Spinal cord (tissue), 10 donors: ENCODE measurements around the gene COLGALT1. TPM values are rescaled to one million over a fixed set of nuclear protein-coding genes. Genes with fewer than 3 reads are reported as not detected.
"Not testable (repeated sequence)": the region's sequence is repeated elsewhere in the genome, so short reads cannot be mapped to it uniquely, and the experiment has no call there.

ENCODE experiments used
- DNase-seq, 6 donors: peaks; one replicate each; pipeline versions ENCODE4 v3.0.0 to v3.0.0-alpha.2; 2013 to 2015; ENCODE audit warnings: low spot score in 6 of 6, low read depth in 4 of 6
- H3K27ac ChIP-seq: one replicate; pipeline ENCODE4 v1.5.1; 2013; ENCODE audit warnings: low read depth, low read length, control low read depth
- H3K27me3 ChIP-seq: one replicate; pipeline ENCODE4 v1.6.1; 2013; ENCODE audit warnings: low read length; ENCODE audit not compliant: control insufficient read depth, insufficient read depth
- H3K36me3 ChIP-seq: one replicate; pipeline ENCODE4 v1.6.1; 2013; ENCODE audit warnings: low read length; ENCODE audit not compliant: control insufficient read depth, insufficient read depth
- H3K4me1 ChIP-seq: one replicate; pipeline ENCODE4 v1.6.1; 2013; ENCODE audit warnings: low read length; ENCODE audit not compliant: control insufficient read depth, insufficient read depth
- H3K4me3 ChIP-seq: one replicate; pipeline ENCODE4 v1.5.1; 2013; ENCODE audit warnings: low read depth, low read length, control low read depth
- H3K9me3 ChIP-seq: one replicate; pipeline ENCODE4 v1.6.1; 2013; ENCODE audit warnings: low read length; ENCODE audit not compliant: control insufficient read depth, insufficient read depth
- WGBS: methylation state at CpG from one replicate; pipeline ENCODE4 v1.1.5; 2013; ENCODE audit warnings: missing lambda C conversion rate; ENCODE audit not compliant: insufficient coverage; 5-methylcytosine and 5-hydroxymethylcytosine counted together
- polyA plus RNA-seq, 2 donors: library from polyadenylated mRNA; unstranded; fragments of 120-200 nt; gene quantifications; one replicate each; pipeline ENCODE4 v1.2.1, GENCODE V29; 2013; ENCODE audit not compliant: insufficient read length in 2 of 2
- total RNA-seq, 2 donors: library from RNA; depleted of rRNA in 1 of 2; stranded (reverse); fragments of 120-200 nt in 1 of 2; fragments of >200 nt in 1 of 2; gene quantifications; one replicate each; pipeline versions ENCODE4 v1.2.3 to v1.2.4, GENCODE V29; 2013 to 2014
- donor health status: healthy.

Gene COLGALT1
- total and polyA plus RNA-seq, 4 donors: 24.3 to 64.5 (median 39.8) TPM

GRCh38 chr19:17581211-17581874, 25.9 kb downstream of the COLGALT1 start:
- no peaks in the 10 kb centered on the region for H3K27me3 ChIP-seq
- H3K36me3 ChIP-seq: peaks cover 68% of the 10 kb centered on the region
- no peak overlapping the region for H3K4me3 ChIP-seq
- H3K4me1 ChIP-seq: no peaks in the 10 kb centered on the region
- no peaks in the 10 kb centered on the region for H3K9me3 ChIP-seq
- WGBS: 88% methylated on average over 17 of the region's 19 CpGs
- DNase-seq: no peak
- no peak overlapping the region for H3K27ac ChIP-seq

GRCh38 chr19:17582613-17583012, 27.2 kb downstream of the COLGALT1 start:
- Histone ChIP-seq H3K36me3 (peaks cover 56% of the 10 kb centered on the region), H3K9me3 (no peaks in the 10 kb centered on the region), H3K4me3 (no peak overlapping the region), H3K27me3 (no peaks in the 10 kb centered on the region), H3K4me1 (no peaks in the 10 kb centered on the region), H3K27ac (no peak overlapping the region)
- DNase-seq: no peak
- WGBS: 86% methylated on average over 6 of the region's 8 CpGs

GRCh38 chr19:17584132-17584531, 28.7 kb downstream of the COLGALT1 start:
- WGBS: 80% methylated on average over 3 of the region's 3 CpGs

GRCh38 chr19:17585395-17585794, 29.9 kb downstream of the COLGALT1 start:
- 73% methylated on average over 4 of the region's 7 CpGs for WGBS
- not testable (repeated sequence) for H3K27me3 ChIP-seq, H3K4me3 ChIP-seq, H3K27ac ChIP-seq, H3K4me1 ChIP-seq, H3K9me3 ChIP-seq, DNase-seq
- H3K36me3 ChIP-seq: peaks cover 28% of the 10 kb centered on the region

More at GRCh38 chr19:17584132-17584531, 28.7 kb downstream of the COLGALT1 start:
- no peak for DNase-seq
- Histone ChIP-seq H3K27me3 (no peaks in the 10 kb centered on the region), H3K9me3 (no peaks in the 10 kb centered on the region), H3K4me1 (no peaks in the 10 kb centered on the region), H3K27ac (no peak overlapping the region), H3K36me3 (peaks cover 40% of the 10 kb centered on the region), H3K4me3 (no peak overlapping the region)

- Histone ChIP-seq H3K4me1 (no peaks in the 10 kb centered on the region), H3K27ac (no peak overlapping the region), H3K9me3 (no peaks in the 10 kb centered on the region), H3K4me3 (no peak overlapping the region), H3K27me3 (no peaks in the 10 kb centered on the region), H3K36me3 (no peaks in the 10 kb centered on the region)
- no CpG with 5 or more reads among the region's 1 CpG for WGBS
- DNase-seq: no peak
Observed at GRCh38 chr19:17590866-17591265, 35.4 kb downstream of the COLGALT1 start.

GRCh38 chr19:17594296-17594695, 38.8 kb downstream of the COLGALT1 start:
- H3K27me3 ChIP-seq, DNase-seq, H3K4me3 ChIP-seq, H3K36me3 ChIP-seq, H3K9me3 ChIP-seq, H3K4me1 ChIP-seq, H3K27ac ChIP-seq: not testable (repeated sequence)
- WGBS: 87% methylated on average over 7 of the region's 7 CpGs

- WGBS: 56% methylated on average over 2 of the region's 8 CpGs
- H3K27me3 ChIP-seq, H3K36me3 ChIP-seq, H3K9me3 ChIP-seq, H3K4me1 ChIP-seq, H3K27ac ChIP-seq, DNase-seq, H3K4me3 ChIP-seq: not testable (repeated sequence)
Observed at GRCh38 chr19:17598063-17598462, 42.6 kb downstream of the COLGALT1 start.

GRCh38 chr19:17598953-17599352, 43.5 kb downstream of the COLGALT1 start:
- Histone ChIP-seq H3K27me3 (no peaks in the 10 kb centered on the region), H3K4me1 (peaks cover 9% of the 10 kb centered on the region), H3K4me3 (no peak overlapping the region), H3K36me3 (no peaks in the 10 kb centered on the region), H3K27ac (no peak overlapping the region), H3K9me3 (no peaks in the 10 kb centered on the region)
- 47% methylated on average over 2 of the region's 9 CpGs for WGBS
- DNase-seq: no peak

GRCh38 chr19:17599780-17600179, 44.3 kb downstream of the COLGALT1 start:
- H3K9me3 ChIP-seq: no peaks in the 10 kb centered on the region
- peaks cover 9% of the 10 kb centered on the region for H3K4me1 ChIP-seq
- no peak for DNase-seq
- no peak overlapping the region for H3K4me3 ChIP-seq
- no peaks in the 10 kb centered on the region for H3K27me3 ChIP-seq
- no peaks in the 10 kb centered on the region for H3K36me3 ChIP-seq
- 79% methylated on average over 8 of the region's 10 CpGs for WGBS
- H3K27ac ChIP-seq: no peak overlapping the region

- peaks cover 23% of the 10 kb centered on the region for H3K4me1 ChIP-seq
- no peaks in the 10 kb centered on the region for H3K27me3 ChIP-seq
- DNase-seq: no peak
- H3K36me3 ChIP-seq: peaks cover 5% of the 10 kb centered on the region
- WGBS: 45% methylated on average over 3 of the region's 9 CpGs
- peak overlapping the region; percentile 25 for H3K27ac ChIP-seq
- H3K9me3 ChIP-seq: no peaks in the 10 kb centered on the region
- no peak overlapping the region for H3K4me3 ChIP-seq
Observed at GRCh38 chr19:17601683-17602082, 46.2 kb downstream of the COLGALT1 start.
